RWPE1 (cell line): ENCODE data around the gene TMEM61.

ENCODE experiments used
- CTCF ChIA-PET: fragments of 350-600 bp; sonication (Branson Sonifier 250); formaldehyde crosslinking; extraction: SDS; loops from one replicate; lab custom pipeline; 2021; lab: Yijun Ruan, JAX
- POLR2A ChIA-PET: fragments of 400-600 bp; formaldehyde crosslinking; extraction: SDS; loops from one replicate; lab custom pipeline; 2020; ENCODE audit warnings: antibody characterized with exemption; ENCODE audit not compliant: low non-redundant PET; lab: Yijun Ruan, JAX
- DNase-seq: peaks from one replicate; pipeline ENCODE4 v3.0.0; 2012; ENCODE audit warnings: low spot score
- H3K27ac ChIP-seq: fragments of 450-650 bp; 2 replicates; pipeline ENCODE4 v1.5.1; 2017
- TF ChIP-seq, protein P1 (sequence below): fragments of 450-650 bp; conservative IDR thresholded peaks from 2 replicates; pipeline ENCODE4 v1.5.1; 2017; ENCODE audit warnings: low read depth, mild to moderate bottlenecking

The TMEM61 gene

DNA sequence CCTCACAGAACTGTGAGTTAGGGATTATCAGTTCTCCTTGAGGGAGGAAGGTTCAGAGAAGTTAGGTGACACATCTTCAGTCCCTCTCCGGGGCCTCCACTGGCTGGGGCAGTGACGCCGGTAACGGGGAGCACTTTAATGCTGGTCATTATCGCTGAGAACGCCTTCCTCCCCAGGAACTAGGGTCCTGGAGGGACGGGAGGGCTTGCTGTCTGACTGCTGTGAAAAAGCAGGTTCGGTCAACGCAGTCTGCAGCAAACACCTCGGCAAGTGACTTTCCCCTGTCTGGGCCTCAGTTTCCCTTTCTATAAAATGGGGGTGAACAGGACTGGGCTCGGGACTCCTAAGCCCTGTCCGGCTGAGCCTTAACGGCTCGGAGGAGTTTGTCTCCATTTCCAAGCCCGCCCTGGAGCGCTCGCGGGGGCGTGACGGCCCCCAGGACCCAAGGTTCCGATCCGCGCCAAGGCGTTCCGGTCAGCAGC is 341 bp upstream of the TMEM61 start:
- DNase-seq = no peak
- peak overlapping the region; percentile 11; the same call in 1 of the 2 replicates for H3K27ac ChIP-seq
- POLR2A ChIA-PET = no interaction called here
- TF ChIP-seq, protein P1, sequence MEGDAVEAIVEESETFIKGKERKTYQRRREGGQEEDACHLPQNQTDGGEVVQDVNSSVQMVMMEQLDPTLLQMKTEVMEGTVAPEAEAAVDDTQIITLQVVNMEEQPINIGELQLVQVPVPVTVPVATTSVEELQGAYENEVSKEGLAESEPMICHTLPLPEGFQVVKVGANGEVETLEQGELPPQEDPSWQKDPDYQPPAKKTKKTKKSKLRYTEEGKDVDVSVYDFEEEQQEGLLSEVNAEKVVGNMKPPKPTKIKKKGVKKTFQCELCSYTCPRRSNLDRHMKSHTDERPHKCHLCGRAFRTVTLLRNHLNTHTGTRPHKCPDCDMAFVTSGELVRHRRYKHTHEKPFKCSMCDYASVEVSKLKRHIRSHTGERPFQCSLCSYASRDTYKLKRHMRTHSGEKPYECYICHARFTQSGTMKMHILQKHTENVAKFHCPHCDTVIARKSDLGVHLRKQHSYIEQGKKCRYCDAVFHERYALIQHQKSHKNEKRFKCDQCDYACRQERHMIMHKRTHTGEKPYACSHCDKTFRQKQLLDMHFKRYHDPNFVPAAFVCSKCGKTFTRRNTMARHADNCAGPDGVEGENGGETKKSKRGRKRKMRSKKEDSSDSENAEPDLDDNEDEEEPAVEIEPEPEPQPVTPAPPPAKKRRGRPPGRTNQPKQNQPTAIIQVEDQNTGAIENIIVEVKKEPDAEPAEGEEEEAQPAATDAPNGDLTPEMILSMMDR = no peak
- CTCF ChIA-PET = interaction anchor here (0.5 to 0.6 kb wide), 2 partner anchors 10 to 16 kb away, joined by 3 to 4 read pairs; no protein-coding TSS in a partner anchor

DNA sequence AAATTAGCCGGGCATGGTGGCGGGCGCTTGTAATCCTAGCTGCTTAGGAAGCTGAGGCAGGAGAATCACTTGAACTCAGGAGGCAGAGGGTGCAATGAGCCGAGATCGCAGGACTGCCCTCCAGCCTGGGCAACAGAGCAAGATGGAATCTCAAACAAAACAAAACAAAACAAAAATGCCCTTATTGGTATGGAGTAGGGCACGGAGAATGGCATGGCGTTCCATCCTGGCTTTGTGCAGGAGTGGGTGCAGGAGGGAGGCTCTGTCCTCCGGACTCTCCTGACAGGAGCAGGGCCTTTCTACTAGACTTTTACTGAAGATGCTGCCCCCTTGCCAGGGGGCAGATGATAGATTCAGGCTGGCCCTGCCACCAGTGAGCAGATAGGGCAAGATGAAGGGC is 1.0 kb downstream of the TMEM61 start:
- ChIA-PET CTCF (no interaction called here), POLR2A (interaction anchor here (1.2 kb wide), 1 partner anchor 11 kb away, joined by 3 read pairs; no protein-coding TSS in a partner anchor)
- DNase-seq = no peak
- TF ChIP-seq, protein P1 = no peak
- H3K27ac ChIP-seq = no peak overlapping the region

DNA sequence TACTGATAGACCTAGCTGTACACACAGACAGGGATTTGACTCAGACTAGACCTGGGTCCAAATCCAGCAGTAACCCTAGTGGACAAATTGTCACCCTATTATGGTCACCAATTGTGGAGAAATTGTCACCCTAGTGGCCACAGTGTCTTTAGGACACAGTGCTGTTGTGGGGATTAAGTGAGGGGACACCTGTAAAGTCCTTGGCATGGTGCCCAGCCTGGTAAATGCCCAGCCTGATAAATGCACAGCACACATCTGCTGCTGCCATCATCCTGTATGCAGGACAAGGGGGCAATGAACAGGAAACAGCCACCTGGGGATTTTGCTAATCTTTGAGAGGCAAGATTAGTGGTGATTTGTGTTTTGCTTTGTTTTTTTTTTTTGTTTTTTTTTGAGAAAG is 2.3 kb downstream of the TMEM61 start:
- no peak overlapping the region for H3K27ac ChIP-seq
- ChIA-PET CTCF (interaction anchor here (0.6 kb wide), 1 partner anchor 212 kb away, joined by 3 read pairs; no protein-coding TSS in a partner anchor), POLR2A (no interaction called here)
- no peak for DNase-seq
- TF ChIP-seq, protein P1 = no peak

DNA sequence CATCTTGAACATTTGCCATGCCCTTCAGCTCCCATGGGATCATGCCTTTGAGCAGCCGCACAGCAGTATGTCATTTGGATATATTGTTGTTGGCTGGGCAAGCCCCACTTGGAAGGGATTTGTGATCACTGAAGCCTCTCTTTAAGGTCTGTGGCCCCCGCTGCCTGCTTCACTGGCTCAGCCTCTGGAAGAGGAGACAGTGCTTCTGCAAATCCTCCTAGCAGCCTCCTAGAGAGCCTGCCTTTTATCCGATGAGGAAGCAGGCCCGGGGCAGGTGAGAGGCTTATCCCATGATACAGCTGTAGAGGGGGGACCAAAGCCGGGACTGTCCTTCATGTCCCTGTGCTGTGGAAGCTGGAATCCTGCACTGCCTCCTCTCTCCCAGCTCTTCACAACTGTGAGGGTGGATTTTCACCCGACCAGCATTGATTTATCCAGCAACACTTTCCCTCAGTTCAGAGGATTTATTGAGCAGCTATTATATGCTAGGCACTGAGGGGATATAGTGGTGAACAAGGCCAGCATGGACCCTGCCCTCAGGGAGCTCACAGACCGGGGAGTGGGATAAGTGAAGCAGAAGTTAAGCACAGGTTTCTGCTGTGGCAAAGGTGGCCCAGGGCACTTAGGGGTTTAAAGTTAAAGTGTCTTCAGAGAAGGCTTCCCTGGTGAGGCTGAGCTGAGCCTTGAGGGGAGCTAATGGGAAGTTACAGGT is 3.9 kb downstream of the TMEM61 start:
- ChIA-PET CTCF (interaction anchor here (0.7 to 1.3 kb wide), 4 partner anchors 28 to 974 kb away, joined by 3 to 5 read pairs (median 3); no protein-coding TSS in a partner anchor), POLR2A (interaction anchor here (0.9 kb wide), 1 partner anchor 33 kb away, joined by 6 read pairs; no protein-coding TSS in a partner anchor)
- no peak overlapping the region for H3K27ac ChIP-seq
- no peak for DNase-seq
- TF ChIP-seq, protein P1 = no peak

DNA sequence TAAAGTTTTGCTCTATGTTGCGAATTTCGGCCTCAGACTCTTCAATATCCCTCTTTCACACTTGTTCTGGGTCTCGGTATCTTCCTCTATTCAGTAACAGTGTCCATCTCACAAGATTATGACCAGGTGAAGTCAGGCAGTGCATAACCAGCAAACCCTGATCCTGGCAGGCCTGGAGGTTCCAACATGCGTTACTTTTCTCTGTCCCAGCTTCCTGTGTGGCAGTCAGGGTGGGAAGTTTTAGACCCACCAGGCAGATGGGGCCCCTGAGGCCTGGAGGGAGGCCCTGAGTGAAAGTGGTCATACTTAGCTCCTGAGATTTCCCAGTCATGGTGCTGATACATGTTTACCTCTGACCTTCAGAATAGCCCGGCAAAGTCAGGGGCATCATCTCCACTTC is 5.1 kb downstream of the TMEM61 start:
- TF ChIP-seq, protein P1 = no peak
- DNase-seq = no peak
- ChIA-PET CTCF (interaction anchor here (0.7 to 1.3 kb wide), 3 partner anchors 35 to 446 kb away, joined by 3 to 5 read pairs (median 4); no protein-coding TSS in a partner anchor), POLR2A (no interaction called here)
- no peak overlapping the region for H3K27ac ChIP-seq

DNA sequence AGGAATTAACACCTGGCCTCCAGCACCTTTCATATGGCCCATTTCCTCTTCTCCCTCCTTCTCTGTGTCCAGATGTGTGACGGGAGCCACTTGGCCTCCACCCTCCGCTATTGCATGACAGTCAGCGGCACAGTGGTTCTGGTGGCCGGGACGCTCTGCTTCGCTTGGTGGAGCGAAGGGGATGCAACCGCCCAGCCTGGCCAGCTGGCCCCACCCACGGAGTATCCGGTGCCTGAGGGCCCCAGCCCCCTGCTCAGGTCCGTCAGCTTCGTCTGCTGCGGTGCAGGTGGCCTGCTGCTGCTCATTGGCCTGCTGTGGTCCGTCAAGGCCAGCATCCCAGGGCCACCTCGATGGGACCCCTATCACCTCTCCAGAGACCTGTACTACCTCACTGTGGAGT is 5.6 kb downstream of the TMEM61 start:
- no peak overlapping the region for H3K27ac ChIP-seq
- ChIA-PET CTCF (interaction anchor here (0.9 to 1.3 kb wide), 2 partner anchors 10 to 35 kb away, joined by 3 to 5 read pairs; no protein-coding TSS in a partner anchor), POLR2A (no interaction called here)
- TF ChIP-seq, protein P1 = no peak
- DNase-seq = no peak
